Endothelial cell of umbilical vein (primary cell): Measurements from ENCODE around the gene PARP8. TPM values are rescaled to one million over a fixed set of nuclear protein-coding genes. Genes with fewer than 3 reads are reported as not detected.

Experiments
- BruUV-seq: library from RNA; stranded (reverse); fragments of 400-500 nt; replicated peaks from 2 replicates; lab custom pipeline; 2021; lab: Mats Ljungman, UMichigan
- CTCF ChIA-PET: fragments of 300-600, 350-600 bp; sonication (Branson Sonifier 250); formaldehyde crosslinking; loops from one replicate; lab custom pipeline; 2021; ENCODE audit warnings: antibody characterized with exemption, inconsistent platforms; lab: Charles Lee
- POLR2A ChIA-PET: fragments of 300-600, 350-600 bp; sonication (Branson Sonifier 250); formaldehyde crosslinking; loops from one replicate; lab custom pipeline; 2021; ENCODE audit warnings: antibody characterized with exemption, inconsistent platforms; lab: Charles Lee
- DNase-seq: peaks from one replicate; pipeline ENCODE4 v3.0.0-alpha.2; 2011; ENCODE audit warnings: low read depth, low spot score
- FAIRE-seq: peaks from 2 replicates; lab custom pipeline; 2011; peaks lifted over from hg19 to GRCh38; lab: Jason Lieb, UNC
- H2AFZ ChIP-seq: 2 replicates; pipeline ENCODE4 v1.6.0; 2012; ENCODE audit warnings: low read depth, low read length, control low read depth, inconsistent platforms
- H3K27ac ChIP-seq: 2 replicates; pipeline ENCODE4 v1.5.1; 2011; ENCODE audit warnings: low read depth, mild to moderate bottlenecking, control low read depth, low read length, moderate library complexity; ENCODE audit not compliant: insufficient read depth
- H3K27me3 ChIP-seq, 2 experiments: 2 replicates each; pipeline versions ENCODE4 v1.6.0 to v1.6.1; 2011; ENCODE audit warnings: low read length in 2 of 2, mixed read lengths in 1 of 2; ENCODE audit not compliant: control insufficient read depth in 2 of 2, insufficient read depth in 2 of 2
- H3K36me3 ChIP-seq, 2 experiments: 2 replicates in 1 of 2; 3 replicates in 1 of 2; pipeline ENCODE4 v1.5.1; 2011; ENCODE audit warnings: low read length in 2 of 2, mild to moderate bottlenecking in 1 of 2, moderate library complexity in 1 of 2; ENCODE audit not compliant: control insufficient read depth in 2 of 2, insufficient read depth in 2 of 2; ENCODE audit errors: extremely low read depth in 1 of 2
- H3K4me1 ChIP-seq: 3 replicates; pipeline ENCODE4 v1.5.1; 2011; ENCODE audit warnings: mild to moderate bottlenecking, low read length; ENCODE audit not compliant: control insufficient read depth, insufficient read depth; ENCODE audit errors: extremely low read depth
- H3K4me2 ChIP-seq: 2 replicates; pipeline ENCODE4 v1.6.1; 2011; ENCODE audit warnings: low read length, control low read depth, mixed read lengths; ENCODE audit not compliant: insufficient read depth
- H3K4me3 ChIP-seq, 3 experiments: fragments of 200-600 bp in 1 of 3; sonication (generic), shearing (Covaris generic) in 1 of 3; replicated peaks in 1 of 3; 2 replicates each; pipeline ENCODE4 v1.5.1; 2011 to 2016; ENCODE audit warnings: control low read depth in 3 of 3, low read length in 3 of 3, mild to moderate bottlenecking in 2 of 3, inconsistent platforms in 1 of 3, low read depth in 1 of 3, moderate library complexity in 1 of 3; ENCODE audit not compliant: insufficient read depth in 1 of 3
- H3K79me2 ChIP-seq: 2 replicates; pipeline ENCODE4 v1.6.0; 2012; ENCODE audit warnings: low read length, inconsistent platforms; ENCODE audit not compliant: control insufficient read depth, insufficient read depth
- H3K9ac ChIP-seq: replicated peaks from 2 replicates; pipeline ENCODE3; 2011; ENCODE audit warnings: low read length, control low read depth; ENCODE audit not compliant: insufficient read depth; ENCODE audit errors: extremely low read depth
- H3K9me1 ChIP-seq: replicated peaks from 3 replicates; pipeline ENCODE4 v1.6.0; 2011; ENCODE audit warnings: mild to moderate bottlenecking, low read length; ENCODE audit not compliant: control insufficient read depth, insufficient read depth; ENCODE audit errors: extremely low read depth
- H3K9me3 ChIP-seq: replicated peaks from 2 replicates; pipeline ENCODE4 v1.5.1; 2012; ENCODE audit warnings: low read length, inconsistent platforms; ENCODE audit not compliant: control insufficient read depth, insufficient read depth
- H4K20me1 ChIP-seq: replicated peaks from 2 replicates; pipeline ENCODE3; 2011; ENCODE audit warnings: mild to moderate bottlenecking, low read length; ENCODE audit not compliant: control insufficient read depth, insufficient read depth; ENCODE audit errors: extremely low read depth
- EZH2 ChIP-seq: IDR thresholded peaks from 2 replicates; pipeline ENCODE4 v1.6.1; 2012; ENCODE audit warnings: borderline replicate concordance, low read depth, mild to moderate bottlenecking, moderate library complexity, low read length, inconsistent platforms; ENCODE audit not compliant: severe bottlenecking
- FOS ChIP-seq: IDR thresholded peaks from 2 replicates; pipeline ENCODE4 v1.6.1; 2011; ENCODE audit warnings: mild to moderate bottlenecking, low read length, moderate library complexity, borderline replicate concordance; ENCODE audit not compliant: insufficient read depth
- GATA2 ChIP-seq: IDR thresholded peaks from 2 replicates; pipeline ENCODE4 v1.7.0; 2011; ENCODE audit warnings: low read depth, mild to moderate bottlenecking, moderate library complexity, mixed read lengths, low read length; ENCODE audit not compliant: insufficient read length, insufficient read depth
- JUN ChIP-seq: IDR thresholded peaks from 2 replicates; pipeline ENCODE4 v1.6.1; 2011; ENCODE audit warnings: borderline replicate concordance, low read depth; ENCODE audit not compliant: insufficient read length, insufficient read depth
- MYC ChIP-seq: IDR thresholded peaks from one replicate; pipeline ENCODE4 v1.6.1; 2011; ENCODE audit warnings: mild to moderate bottlenecking, low read depth, low read length
- POLR2A ChIP-seq: IDR thresholded peaks from 2 replicates; pipeline ENCODE4 v1.6.1; 2012; ENCODE audit warnings: low read depth, mild to moderate bottlenecking, control low read depth, low read length
- POLR2AphosphoS5 ChIP-seq: IDR thresholded peaks from 2 replicates; pipeline ENCODE4 v1.6.1; 2012; ENCODE audit warnings: low read depth, mild to moderate bottlenecking, control low read depth, low read length, moderate library complexity; ENCODE audit not compliant: insufficient read depth
- dilution Hi-C: fragments of 300-500 bp; cut with MboI; formaldehyde crosslinking; loops from one replicate; pipeline ENCODE4 v1.15.0; 2019; ENCODE audit warnings: low sequenced_read_pairs; ENCODE audit not compliant: extremely low pct_ligation_motif_present
- intact Hi-C: fragments of 100-400 bp; cut with micrococcal nuclease; formaldehyde crosslinking; loops from one replicate; pipeline ENCODE4 v1.10.0; 2022
- polyA plus RNA-seq, 4 experiments: library from polyadenylated mRNA; depleted of rRNA in 3 of 4; stranded (reverse) in 3 of 4; unstranded in 1 of 4; fragments of >200 nt; gene quantifications; 2 replicates each; pipeline versions ENCODE4 v1.2.1 to v1.2.3, GENCODE V29; 2011 to 2012; ENCODE audit warnings: missing spikeins in 1 of 4
- total RNA-seq: library from RNA; stranded (reverse); gene quantifications from 2 replicates; pipeline ENCODE4 v1.2.3, GENCODE V29; 2021
- TF ChIP-seq, protein P1 (sequence below): IDR thresholded peaks from 2 replicates; pipeline ENCODE4 v1.6.1; 2011; ENCODE audit not compliant: insufficient read depth, insufficient read length
- TF ChIP-seq, protein P2 (sequence below), 2 donors: IDR thresholded peaks; 1 replicate in 1 of 2; 2 replicates in 1 of 2; pipeline ENCODE4 v1.5.1; 2011; ENCODE audit warnings: low read length in 2 of 2, mild to moderate bottlenecking in 2 of 2, moderate library complexity in 2 of 2, control low read depth in 1 of 2, inconsistent platforms in 1 of 2, low read depth in 1 of 2; ENCODE audit not compliant: insufficient read depth in 1 of 2; ENCODE audit errors: extremely low read depth in 1 of 2

Gene PARP8
- total and polyA plus RNA-seq, 2 donors (not counting 3 experiments of a cell fraction or from before 2014, with no cell fraction given): 0.03 to 0.60 TPM

DNA sequence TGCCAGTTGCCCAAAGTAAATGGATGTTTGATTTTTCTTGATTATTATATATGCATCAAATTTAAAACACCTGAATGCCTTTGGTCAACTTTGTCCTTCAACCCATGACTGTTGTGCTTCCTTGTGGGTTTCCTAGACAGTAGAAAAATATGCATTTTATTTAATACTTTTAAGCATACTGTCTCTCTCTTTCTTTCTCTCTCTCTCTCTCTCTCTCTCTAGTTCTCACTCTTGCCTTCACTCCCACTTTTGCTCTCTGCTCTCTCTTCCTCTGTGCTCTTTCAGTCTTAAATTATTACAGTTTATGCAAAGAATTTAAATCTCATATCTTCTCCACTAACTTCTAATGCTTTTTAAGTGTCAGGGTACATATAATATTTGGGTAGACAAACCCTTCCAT is 173.0 kb downstream of the PARP8 start:
- Histone ChIP-seq H2AFZ (no peak overlapping the region), H3K4me2 (no peak overlapping the region), H3K9me1 (no peaks in the 10 kb centered on the region), H3K4me1 (no peaks in the 10 kb centered on the region), H3K9me3 (no peaks in the 10 kb centered on the region), H3K9ac (no peak overlapping the region), H3K27me3 (no peaks in the 10 kb centered on the region), H4K20me1 (no peaks in the 10 kb centered on the region), H3K27ac (no peak overlapping the region), H3K36me3 (no peaks in the 10 kb centered on the region), H3K79me2 (no peaks in the 10 kb centered on the region), H3K4me3 (no peak overlapping the region)
- intact Hi-C loops (no loop called here), dilution Hi-C loops (no loop called here)
- ChIA-PET CTCF (no interaction called here), POLR2A (no interaction called here)
- no peak for TF ChIP-seq EZH2
- TF ChIP-seq GATA2: no peak
- no peak for TF ChIP-seq MYC
- no peak for TF ChIP-seq FOS
- TF ChIP-seq, protein P1, sequence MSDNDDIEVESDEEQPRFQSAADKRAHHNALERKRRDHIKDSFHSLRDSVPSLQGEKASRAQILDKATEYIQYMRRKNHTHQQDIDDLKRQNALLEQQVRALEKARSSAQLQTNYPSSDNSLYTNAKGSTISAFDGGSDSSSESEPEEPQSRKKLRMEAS: no peak
- no peak for TF ChIP-seq JUN
- TF ChIP-seq POLR2AphosphoS5: no peak
- TF ChIP-seq, protein P2, sequence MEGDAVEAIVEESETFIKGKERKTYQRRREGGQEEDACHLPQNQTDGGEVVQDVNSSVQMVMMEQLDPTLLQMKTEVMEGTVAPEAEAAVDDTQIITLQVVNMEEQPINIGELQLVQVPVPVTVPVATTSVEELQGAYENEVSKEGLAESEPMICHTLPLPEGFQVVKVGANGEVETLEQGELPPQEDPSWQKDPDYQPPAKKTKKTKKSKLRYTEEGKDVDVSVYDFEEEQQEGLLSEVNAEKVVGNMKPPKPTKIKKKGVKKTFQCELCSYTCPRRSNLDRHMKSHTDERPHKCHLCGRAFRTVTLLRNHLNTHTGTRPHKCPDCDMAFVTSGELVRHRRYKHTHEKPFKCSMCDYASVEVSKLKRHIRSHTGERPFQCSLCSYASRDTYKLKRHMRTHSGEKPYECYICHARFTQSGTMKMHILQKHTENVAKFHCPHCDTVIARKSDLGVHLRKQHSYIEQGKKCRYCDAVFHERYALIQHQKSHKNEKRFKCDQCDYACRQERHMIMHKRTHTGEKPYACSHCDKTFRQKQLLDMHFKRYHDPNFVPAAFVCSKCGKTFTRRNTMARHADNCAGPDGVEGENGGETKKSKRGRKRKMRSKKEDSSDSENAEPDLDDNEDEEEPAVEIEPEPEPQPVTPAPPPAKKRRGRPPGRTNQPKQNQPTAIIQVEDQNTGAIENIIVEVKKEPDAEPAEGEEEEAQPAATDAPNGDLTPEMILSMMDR (IDR thresholded peaks at IDR 0.05; ENCODE audit: extremely low read depth in 1 of 2, insufficient read depth in 1 of 2, low read depth in 1 of 2, low read length in 2 of 2): no peak
- TF ChIP-seq POLR2A: no peak
- DNase-seq: no peak
- BruUV-seq: no TSS peak
- no peak for FAIRE-seq
